HL-60 (cell line): ENCODE measurements around the gene FOXP1.

Source experiments
- TF ChIP-seq, protein P1 (sequence below): IDR thresholded peaks from one replicate; pipeline ENCODE4 v1.5.1; 2011; ENCODE audit warnings: low read length, control low read depth, inconsistent platforms; ENCODE audit not compliant: insufficient read depth
- TF ChIP-seq, protein P2 (sequence below): IDR thresholded peaks from 2 replicates; pipeline ENCODE4 v1.6.1; 2012; ENCODE audit warnings: low read depth; ENCODE audit not compliant: insufficient replicate concordance

DNA sequence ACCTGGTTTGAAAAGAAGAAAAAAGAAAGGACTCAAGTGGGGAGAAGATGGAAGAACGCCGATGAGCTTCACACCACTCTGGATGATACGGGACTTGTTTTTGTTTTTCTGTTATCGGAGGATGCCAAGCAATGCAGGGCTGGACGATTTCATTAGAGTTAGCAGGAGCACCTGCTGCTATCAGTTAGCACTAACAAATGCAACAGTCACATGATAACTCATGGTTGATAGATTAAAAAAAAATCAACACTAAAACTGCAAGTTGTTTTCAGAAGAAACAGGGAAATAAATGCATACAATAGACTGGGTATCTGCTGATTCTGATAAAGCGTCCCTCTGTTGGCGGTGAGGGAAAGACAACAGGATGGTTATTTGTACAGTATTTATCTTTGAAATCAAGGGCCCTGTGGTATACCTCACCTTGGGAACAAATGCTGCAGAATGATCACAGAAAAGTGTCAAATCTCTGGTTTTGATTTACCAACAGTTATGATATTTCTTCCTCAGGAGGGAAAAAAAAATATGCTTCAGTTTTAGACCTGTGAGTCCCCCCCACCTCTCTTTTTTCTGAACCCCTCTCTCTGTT lies 575.1 kb downstream of the FOXP1 start:
- TF ChIP-seq, protein P1, sequence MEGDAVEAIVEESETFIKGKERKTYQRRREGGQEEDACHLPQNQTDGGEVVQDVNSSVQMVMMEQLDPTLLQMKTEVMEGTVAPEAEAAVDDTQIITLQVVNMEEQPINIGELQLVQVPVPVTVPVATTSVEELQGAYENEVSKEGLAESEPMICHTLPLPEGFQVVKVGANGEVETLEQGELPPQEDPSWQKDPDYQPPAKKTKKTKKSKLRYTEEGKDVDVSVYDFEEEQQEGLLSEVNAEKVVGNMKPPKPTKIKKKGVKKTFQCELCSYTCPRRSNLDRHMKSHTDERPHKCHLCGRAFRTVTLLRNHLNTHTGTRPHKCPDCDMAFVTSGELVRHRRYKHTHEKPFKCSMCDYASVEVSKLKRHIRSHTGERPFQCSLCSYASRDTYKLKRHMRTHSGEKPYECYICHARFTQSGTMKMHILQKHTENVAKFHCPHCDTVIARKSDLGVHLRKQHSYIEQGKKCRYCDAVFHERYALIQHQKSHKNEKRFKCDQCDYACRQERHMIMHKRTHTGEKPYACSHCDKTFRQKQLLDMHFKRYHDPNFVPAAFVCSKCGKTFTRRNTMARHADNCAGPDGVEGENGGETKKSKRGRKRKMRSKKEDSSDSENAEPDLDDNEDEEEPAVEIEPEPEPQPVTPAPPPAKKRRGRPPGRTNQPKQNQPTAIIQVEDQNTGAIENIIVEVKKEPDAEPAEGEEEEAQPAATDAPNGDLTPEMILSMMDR: no peak
- TF ChIP-seq, protein P2, sequence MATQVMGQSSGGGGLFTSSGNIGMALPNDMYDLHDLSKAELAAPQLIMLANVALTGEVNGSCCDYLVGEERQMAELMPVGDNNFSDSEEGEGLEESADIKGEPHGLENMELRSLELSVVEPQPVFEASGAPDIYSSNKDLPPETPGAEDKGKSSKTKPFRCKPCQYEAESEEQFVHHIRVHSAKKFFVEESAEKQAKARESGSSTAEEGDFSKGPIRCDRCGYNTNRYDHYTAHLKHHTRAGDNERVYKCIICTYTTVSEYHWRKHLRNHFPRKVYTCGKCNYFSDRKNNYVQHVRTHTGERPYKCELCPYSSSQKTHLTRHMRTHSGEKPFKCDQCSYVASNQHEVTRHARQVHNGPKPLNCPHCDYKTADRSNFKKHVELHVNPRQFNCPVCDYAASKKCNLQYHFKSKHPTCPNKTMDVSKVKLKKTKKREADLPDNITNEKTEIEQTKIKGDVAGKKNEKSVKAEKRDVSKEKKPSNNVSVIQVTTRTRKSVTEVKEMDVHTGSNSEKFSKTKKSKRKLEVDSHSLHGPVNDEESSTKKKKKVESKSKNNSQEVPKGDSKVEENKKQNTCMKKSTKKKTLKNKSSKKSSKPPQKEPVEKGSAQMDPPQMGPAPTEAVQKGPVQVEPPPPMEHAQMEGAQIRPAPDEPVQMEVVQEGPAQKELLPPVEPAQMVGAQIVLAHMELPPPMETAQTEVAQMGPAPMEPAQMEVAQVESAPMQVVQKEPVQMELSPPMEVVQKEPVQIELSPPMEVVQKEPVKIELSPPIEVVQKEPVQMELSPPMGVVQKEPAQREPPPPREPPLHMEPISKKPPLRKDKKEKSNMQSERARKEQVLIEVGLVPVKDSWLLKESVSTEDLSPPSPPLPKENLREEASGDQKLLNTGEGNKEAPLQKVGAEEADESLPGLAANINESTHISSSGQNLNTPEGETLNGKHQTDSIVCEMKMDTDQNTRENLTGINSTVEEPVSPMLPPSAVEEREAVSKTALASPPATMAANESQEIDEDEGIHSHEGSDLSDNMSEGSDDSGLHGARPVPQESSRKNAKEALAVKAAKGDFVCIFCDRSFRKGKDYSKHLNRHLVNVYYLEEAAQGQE: no peak
